Fibroblast of lung (primary cell): Measurements from ENCODE around the gene PRKAG1.

ENCODE experiments used
- CTCF ChIP-seq, 2 donors: IDR thresholded peaks in 1 of 2; conservative IDR thresholded peaks in 1 of 2; 1 replicate in 1 of 2; 2 replicates in 1 of 2; pipeline ENCODE4 v1.5.1; 2011 to 2012; ENCODE audit warnings: low read length in 2 of 2, control low read depth in 1 of 2, inconsistent platforms in 1 of 2, low read depth in 1 of 2, mild to moderate bottlenecking in 1 of 2
- EZH2 ChIP-seq: IDR thresholded peaks from 2 replicates; pipeline ENCODE4 v1.5.1; 2012; ENCODE audit warnings: low read length, control low read depth, mild to moderate bottlenecking; ENCODE audit errors: missing control alignments

GRCh38 chr12:49026678-49027480 is 8.3 kb upstream of the PRKAG1 start:
- no peak for TF ChIP-seq CTCF (conservative IDR thresholded peaks at IDR 0.05 in 1 of 2, IDR thresholded peaks at IDR 0.05 in 1 of 2; ENCODE audit: low read depth in 1 of 2, low read length in 2 of 2)
- TF ChIP-seq EZH2 = no peak
